GM23248 (cell line): ENCODE results near the gene PSG7. TPM values are rescaled to one million over a fixed set of nuclear protein-coding genes. Genes with fewer than 3 reads are reported as not detected.
"Not testable (repeated sequence)": the region's sequence is repeated elsewhere in the genome, so short reads cannot be mapped to it uniquely, and the experiment has no call there.

Experiments
- DNase-seq: peaks from one replicate; pipeline ENCODE4 v3.0.0-alpha.2; 2015
- H2AFZ ChIP-seq: fragments of 200-600 bp; sonication (generic); 2 replicates; pipeline ENCODE4 v1.6.1; 2016; ENCODE audit warnings: antibody characterized with exemption
- H3F3A ChIP-seq: fragments of 200-600 bp; sonication (generic); 2 replicates; pipeline ENCODE4 v1.6.1; 2016; ENCODE audit warnings: mild to moderate bottlenecking, antibody characterized with exemption, mixed run types; ENCODE audit not compliant: insufficient read depth
- H3K27ac ChIP-seq: fragments of 200-600 bp; sonication (generic); 2 replicates; pipeline ENCODE4 v1.5.1; 2016; ENCODE audit warnings: mild to moderate bottlenecking
- H3K27me3 ChIP-seq: fragments of 200-600 bp; sonication (generic); replicated peaks from 2 replicates; pipeline ENCODE4 v1.6.1; 2016; ENCODE audit warnings: mild to moderate bottlenecking; ENCODE audit not compliant: insufficient read depth
- H3K36me3 ChIP-seq: fragments of 200-600 bp; sonication (generic); 2 replicates; pipeline ENCODE4 v1.6.1; 2016; ENCODE audit warnings: low read depth, mild to moderate bottlenecking
- H3K4me1 ChIP-seq: fragments of 200-600 bp; sonication (generic); 2 replicates; pipeline ENCODE4 v1.6.1; 2016; ENCODE audit warnings: mild to moderate bottlenecking; ENCODE audit not compliant: insufficient read depth
- H3K4me2 ChIP-seq: fragments of 200-600 bp; sonication (generic); one replicate; pipeline ENCODE4 v1.6.1; 2016; ENCODE audit warnings: mild to moderate bottlenecking; ENCODE audit not compliant: unreplicated experiment
- H3K4me3 ChIP-seq: fragments of 200-600 bp; sonication (generic); 2 replicates; pipeline ENCODE4 v1.5.1; 2016; ENCODE audit warnings: mild to moderate bottlenecking
- H3K79me2 ChIP-seq: fragments of 200-600 bp; sonication (generic); 2 replicates; pipeline ENCODE4 v1.6.1; 2016; ENCODE audit warnings: mild to moderate bottlenecking; ENCODE audit not compliant: insufficient read depth
- H3K9ac ChIP-seq: fragments of 200-600 bp; sonication (generic); 2 replicates; pipeline ENCODE4 v1.6.1; 2016; ENCODE audit warnings: mild to moderate bottlenecking
- H3K9me2 ChIP-seq: fragments of 200-600 bp; sonication (generic); 2 replicates; pipeline ENCODE4 v1.6.1; 2016; ENCODE audit warnings: mixed run types, mild to moderate bottlenecking, moderate library complexity; ENCODE audit not compliant: insufficient read depth
- H3K9me3 ChIP-seq: fragments of 200-600 bp; sonication (generic); one replicate; pipeline ENCODE4 v1.6.1; 2017; ENCODE audit warnings: low read depth
- H4K20me1 ChIP-seq: fragments of 200-600 bp; sonication (generic); 2 replicates; pipeline ENCODE4 v1.6.0; 2016; ENCODE audit not compliant: insufficient read depth
- EZH2 ChIP-seq: fragments of 200-600 bp; sonication (generic); IDR thresholded peaks from 2 replicates; pipeline ENCODE4 v1.6.1; 2018; ENCODE audit warnings: antibody characterized with exemption, mild to moderate bottlenecking; ENCODE audit not compliant: insufficient read depth, poor library complexity, severe bottlenecking
- EZH2phosphoT487 ChIP-seq: fragments of 200-600 bp; sonication (generic); IDR thresholded peaks from 2 replicates; pipeline ENCODE4 v1.6.1; 2018; ENCODE audit warnings: antibody characterized with exemption, moderate library complexity, mild to moderate bottlenecking, low read depth; ENCODE audit not compliant: insufficient read depth
- WGBS, 2 experiments: methylation state at CpG; one replicate each; pipeline ENCODE4 v1.1.6; 2015 to 2017; ENCODE audit warnings: low lambda C conversion rate in 2 of 2, low coverage in 1 of 2; ENCODE audit errors: missing lambda C conversion rate in 2 of 2; 5-methylcytosine and 5-hydroxymethylcytosine counted together
- in situ Hi-C: fragments of 300-500 bp; cut with MboI; formaldehyde crosslinking; loops from 2 replicates; pipeline ENCODE4 v1.15.0; 2020
- polyA plus RNA-seq: library from polyadenylated mRNA; unstranded; fragments of >200 nt; fragmentation: Nextera tagmentation; extraction: Ambion mirVana; gene quantifications from 2 replicates; pipeline ENCODE4 v1.2.1, GENCODE V29; 2016
- total RNA-seq: library from RNA; depleted of rRNA; stranded (reverse); fragments of >200 nt; shearing (Covaris generic); gene quantifications from 2 replicates; pipeline ENCODE4 v1.2.3, GENCODE V29; 2014; rRNA removed

Gene PSG7
- not detected in 2 replicates for total RNA-seq
- 0.19 TPM in 1 of 2 replicates, not detected in the other for polyA plus RNA-seq

DNA sequence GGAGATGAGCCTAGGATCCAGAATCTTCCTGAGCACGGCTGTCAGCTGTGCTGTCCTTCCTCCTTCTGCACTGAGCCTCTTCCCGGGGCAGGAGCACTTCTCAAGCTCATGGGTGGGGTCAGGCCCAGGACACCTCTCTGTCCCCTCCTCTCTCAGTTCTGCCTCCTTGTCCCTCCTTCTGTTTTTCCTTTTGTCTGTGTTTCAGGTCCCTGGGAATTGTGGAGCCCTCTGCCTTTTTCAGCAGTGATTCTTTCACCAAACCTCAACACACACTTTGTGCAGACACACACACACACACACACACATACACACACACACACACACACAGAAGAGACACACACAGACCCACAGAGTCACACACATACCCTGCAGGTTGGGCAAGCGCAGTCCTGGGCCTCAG, at the start of gene PSG7:
Gene PSG7, minus strand, starts transcription at position 101 of the 400 bp plus-strand sequence. CDS start 131 bp downstream, outside the sequence.
- H3K79me2 ChIP-seq, H3K36me3 ChIP-seq, DNase-seq, H3K9me2 ChIP-seq, H3K27ac ChIP-seq, H3K4me2 ChIP-seq, H4K20me1 ChIP-seq, H3K4me3 ChIP-seq, H3K9ac ChIP-seq, H3K27me3 ChIP-seq, H3K9me3 ChIP-seq, in situ Hi-C loops, H2AFZ ChIP-seq: not testable (repeated sequence)
- WGBS, 2 experiments, result 95 to 100% methylated on average over 3 of the region's 3 CpGs
- H3F3A ChIP-seq, result peaks cover 27% of the 10 kb centered on the region
- peaks cover 24% of the 10 kb centered on the region for H3K4me1 ChIP-seq

DNA sequence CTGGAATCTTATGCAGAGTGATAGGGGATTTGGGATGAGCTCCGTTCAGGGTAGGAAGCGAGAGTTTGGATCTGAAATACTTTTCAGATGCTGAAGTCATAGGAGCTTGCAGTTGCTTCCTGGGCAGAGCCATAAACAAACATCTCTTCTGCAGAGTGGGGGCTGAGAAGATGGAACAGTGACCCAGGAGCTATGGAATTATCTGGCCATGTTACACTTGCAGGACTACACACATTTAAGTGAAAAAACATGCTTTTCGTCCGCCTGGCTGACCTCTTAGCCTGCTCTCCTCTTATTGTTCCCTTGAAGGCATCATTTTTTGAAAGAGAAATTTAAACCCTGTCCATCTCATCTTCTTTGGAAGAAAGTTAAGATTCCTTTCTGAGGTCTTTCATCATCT, 48.6 kb upstream of the PSG7 start:
- Histone ChIP-seq H3K9me2 (no peaks in the 10 kb centered on the region), H4K20me1 (no peaks in the 10 kb centered on the region), H3K4me3 (no peak overlapping the region), H3K79me2 (no peaks in the 10 kb centered on the region), H3K9ac (no peak overlapping the region), H3K4me2 (no peak overlapping the region), H3K27ac (no peak overlapping the region), H3F3A (peaks cover 16% of the 10 kb centered on the region), H2AFZ (no peak overlapping the region), H3K36me3 (no peaks in the 10 kb centered on the region), H3K4me1 (peaks cover 31% of the 10 kb centered on the region), H3K9me3 (no peaks in the 10 kb centered on the region), H3K27me3 (no peaks in the 10 kb centered on the region)
- no peak for DNase-seq
- 78 to 85% methylated on average over 4 of the region's 4 CpGs for WGBS, 2 experiments
- no peak for TF ChIP-seq EZH2phosphoT487
- no peak for TF ChIP-seq EZH2
- in situ Hi-C loops, result no loop called here

DNA sequence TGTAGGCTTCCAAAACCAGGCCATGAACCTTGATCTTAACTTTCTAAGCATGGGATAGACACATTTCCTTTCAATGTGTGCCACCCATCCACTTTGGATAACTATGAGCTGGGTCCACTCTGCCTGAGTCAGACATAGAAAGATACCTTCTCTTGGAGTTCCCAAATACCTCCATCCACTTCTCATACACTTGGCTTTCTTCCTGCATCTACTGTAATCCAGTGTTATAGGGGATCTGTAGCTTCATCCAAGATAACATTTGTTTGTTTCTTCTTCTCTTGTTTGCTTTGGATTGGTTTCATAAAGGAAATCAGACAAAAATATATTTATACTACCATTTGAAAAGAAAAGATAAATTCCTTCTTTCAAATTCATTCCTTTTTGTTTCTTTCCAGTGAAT, 45.1 kb upstream of the PSG7 start:
- H3K36me3 ChIP-seq, H3K9me3 ChIP-seq, H3K4me3 ChIP-seq, H3K9me2 ChIP-seq, H2AFZ ChIP-seq, H3K9ac ChIP-seq, H3K79me2 ChIP-seq, H3F3A ChIP-seq, H3K27ac ChIP-seq, in situ Hi-C loops, H3K4me2 ChIP-seq, H3K27me3 ChIP-seq, H4K20me1 ChIP-seq: not testable (repeated sequence)
- peak; percentile 11 for DNase-seq
- 0 out of 2 replicates have a peak, but pooled peaks cover 19% of the 10 kb centered on the region for H3K4me1 ChIP-seq

DNA sequence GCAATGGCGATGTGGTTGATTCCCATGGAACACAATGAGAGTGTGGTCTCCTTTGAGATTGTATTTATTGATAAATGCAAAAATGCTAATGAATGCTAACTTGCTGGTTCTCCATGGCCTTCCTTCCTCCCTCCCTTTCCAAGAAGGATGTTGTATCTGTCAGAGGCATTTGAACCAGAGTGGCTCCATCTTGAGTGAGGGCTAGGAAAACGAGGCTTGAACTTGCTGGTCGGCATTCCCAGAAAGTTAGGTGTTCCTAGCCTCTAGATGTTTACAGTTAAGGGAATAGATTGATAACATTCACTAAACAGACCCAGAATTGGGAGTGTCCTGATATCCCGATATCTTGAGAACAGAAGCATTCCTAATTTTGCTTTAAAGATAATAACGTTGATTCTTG, 34.4 kb upstream of the PSG7 start:
- H3K4me3 ChIP-seq, H3K27me3 ChIP-seq, H3K9me2 ChIP-seq, H3K27ac ChIP-seq, H3F3A ChIP-seq, H3K36me3 ChIP-seq, H3K9ac ChIP-seq, DNase-seq, H3K79me2 ChIP-seq, H2AFZ ChIP-seq, H4K20me1 ChIP-seq, H3K4me2 ChIP-seq, in situ Hi-C loops, H3K9me3 ChIP-seq: not testable (repeated sequence)
- 84 to 88% methylated on average over 5 of the region's 5 CpGs for WGBS, 2 experiments
- H3K4me1 ChIP-seq, result peaks cover 13% of the 10 kb centered on the region

- no peaks in the 10 kb centered on the region for H3K27me3 ChIP-seq
- in situ Hi-C loops, result no loop called here
- no peak overlapping the region for H3K4me3 ChIP-seq
- peak overlapping the region; percentile 15 for H3K4me2 ChIP-seq
- no peak overlapping the region for H2AFZ ChIP-seq
- no peaks in the 10 kb centered on the region for H3K79me2 ChIP-seq
- 50% methylated on average over 2 of the region's 2 CpGs for WGBS, 2 experiments
- no peaks in the 10 kb centered on the region for H3K36me3 ChIP-seq
- H3K9ac ChIP-seq, result no peak overlapping the region
- no peaks in the 10 kb centered on the region for H3K9me3 ChIP-seq
- peaks cover 39% of the 10 kb centered on the region for H3K4me1 ChIP-seq
- TF ChIP-seq EZH2 (no peak), EZH2phosphoT487 (no peak)
- peak overlapping the region; percentile 55 for H3K27ac ChIP-seq
- H3K9me2 ChIP-seq, result no peaks in the 10 kb centered on the region
- peak; percentile 79 for DNase-seq
- peaks cover 28% of the 10 kb centered on the region; the same call in 1 of the 2 replicates for H3F3A ChIP-seq
- H4K20me1 ChIP-seq, result no peaks in the 10 kb centered on the region
These were observed 28.2 kb upstream of the PSG7 start for GRCh38 chr19:42965176-42965575.
